Spinal cord (tissue), 10 donors: ENCODE data around the gene IL27RA. TPM values are rescaled to one million over a fixed set of nuclear protein-coding genes. Genes with fewer than 3 reads are reported as not detected.
A peak's percentile ranks its signal among the peaks of the same experiment; 100 is the strongest.
"Not testable (repeated sequence)": the region's sequence is repeated elsewhere in the genome, so short reads cannot be mapped to it uniquely, and the experiment has no call there.

ENCODE experiments used
- DNase-seq, 6 donors: peaks; one replicate each; pipeline versions ENCODE4 v3.0.0 to v3.0.0-alpha.2; 2013 to 2015; ENCODE audit warnings: low spot score in 6 of 6, low read depth in 4 of 6
- H3K27ac ChIP-seq: one replicate; pipeline ENCODE4 v1.5.1; 2013; ENCODE audit warnings: low read depth, low read length, control low read depth
- H3K27me3 ChIP-seq: one replicate; pipeline ENCODE4 v1.6.1; 2013; ENCODE audit warnings: low read length; ENCODE audit not compliant: control insufficient read depth, insufficient read depth
- H3K36me3 ChIP-seq: one replicate; pipeline ENCODE4 v1.6.1; 2013; ENCODE audit warnings: low read length; ENCODE audit not compliant: control insufficient read depth, insufficient read depth
- H3K4me1 ChIP-seq: one replicate; pipeline ENCODE4 v1.6.1; 2013; ENCODE audit warnings: low read length; ENCODE audit not compliant: control insufficient read depth, insufficient read depth
- H3K4me3 ChIP-seq: one replicate; pipeline ENCODE4 v1.5.1; 2013; ENCODE audit warnings: low read depth, low read length, control low read depth
- H3K9me3 ChIP-seq: one replicate; pipeline ENCODE4 v1.6.1; 2013; ENCODE audit warnings: low read length; ENCODE audit not compliant: control insufficient read depth, insufficient read depth
- WGBS: methylation state at CpG from one replicate; pipeline ENCODE4 v1.1.5; 2013; ENCODE audit warnings: missing lambda C conversion rate; ENCODE audit not compliant: insufficient coverage; 5-methylcytosine and 5-hydroxymethylcytosine counted together
- polyA plus RNA-seq, 2 donors: library from polyadenylated mRNA; unstranded; fragments of 120-200 nt; gene quantifications; one replicate each; pipeline ENCODE4 v1.2.1, GENCODE V29; 2013; ENCODE audit not compliant: insufficient read length in 2 of 2
- total RNA-seq, 2 donors: library from RNA; depleted of rRNA in 1 of 2; stranded (reverse); fragments of 120-200 nt in 1 of 2; fragments of >200 nt in 1 of 2; gene quantifications; one replicate each; pipeline versions ENCODE4 v1.2.3 to v1.2.4, GENCODE V29; 2013 to 2014
- donor health status: healthy.

IL27RA gene
- total and polyA plus RNA-seq, 4 donors, result 4.1 to 5.7 (median 5.2) TPM

DNA sequence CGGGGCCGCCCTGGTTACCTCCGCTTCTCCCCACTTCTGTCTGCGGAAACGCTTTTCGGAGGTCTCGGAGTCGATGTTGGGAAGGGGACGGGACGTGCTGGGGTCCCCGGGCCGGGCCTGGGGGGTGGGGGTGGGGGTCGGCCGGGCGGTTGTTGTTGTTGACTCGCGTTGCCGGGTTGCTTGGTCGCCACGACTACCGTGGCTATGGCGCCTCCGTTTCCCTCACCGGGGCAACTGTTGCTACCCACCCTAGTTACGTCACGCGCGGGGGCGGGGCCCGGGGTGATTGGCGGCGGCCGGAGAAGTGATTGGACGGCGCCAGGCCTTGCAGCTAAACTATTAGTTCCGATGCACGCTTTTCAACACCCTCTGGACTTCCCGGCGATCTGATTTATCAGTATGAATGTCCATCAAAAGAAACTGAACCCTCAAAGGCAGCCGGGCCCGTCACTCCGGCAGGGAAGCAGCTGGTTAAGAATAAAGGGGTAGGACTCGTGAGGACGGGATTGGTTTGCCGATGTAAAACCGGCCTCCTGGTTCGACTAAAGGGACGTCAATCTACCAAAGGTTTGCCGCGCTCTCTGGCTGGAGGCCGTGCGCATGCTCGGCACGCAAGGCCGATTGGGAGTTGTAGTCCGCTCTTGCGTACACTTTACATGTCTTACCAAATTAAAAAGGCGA is 25.3 kb upstream of the IL27RA start, which contains the start of gene RFX1:
RFX1 (minus strand) TSS at position 236 of the 681 bp plus-strand sequence. CDS start 12,477 bp downstream, outside the sequence.
- H3K4me3 ChIP-seq, result peak within 1 kb of the TSS; percentile 84
- no peaks in the 10 kb centered on the region for H3K27me3 ChIP-seq
- H3K4me1 ChIP-seq, result peaks cover 28% of the 10 kb centered on the region
- WGBS, result under 1% methylated on average over 55 of the region's 58 CpGs
- H3K27ac ChIP-seq, result peak within 1 kb of the TSS; percentile 99
- H3K9me3 ChIP-seq, result no peaks in the 10 kb centered on the region
- peak; percentile 97 to 100 (median 98) for DNase-seq
- no peaks in the 10 kb centered on the region for H3K36me3 ChIP-seq

DNA sequence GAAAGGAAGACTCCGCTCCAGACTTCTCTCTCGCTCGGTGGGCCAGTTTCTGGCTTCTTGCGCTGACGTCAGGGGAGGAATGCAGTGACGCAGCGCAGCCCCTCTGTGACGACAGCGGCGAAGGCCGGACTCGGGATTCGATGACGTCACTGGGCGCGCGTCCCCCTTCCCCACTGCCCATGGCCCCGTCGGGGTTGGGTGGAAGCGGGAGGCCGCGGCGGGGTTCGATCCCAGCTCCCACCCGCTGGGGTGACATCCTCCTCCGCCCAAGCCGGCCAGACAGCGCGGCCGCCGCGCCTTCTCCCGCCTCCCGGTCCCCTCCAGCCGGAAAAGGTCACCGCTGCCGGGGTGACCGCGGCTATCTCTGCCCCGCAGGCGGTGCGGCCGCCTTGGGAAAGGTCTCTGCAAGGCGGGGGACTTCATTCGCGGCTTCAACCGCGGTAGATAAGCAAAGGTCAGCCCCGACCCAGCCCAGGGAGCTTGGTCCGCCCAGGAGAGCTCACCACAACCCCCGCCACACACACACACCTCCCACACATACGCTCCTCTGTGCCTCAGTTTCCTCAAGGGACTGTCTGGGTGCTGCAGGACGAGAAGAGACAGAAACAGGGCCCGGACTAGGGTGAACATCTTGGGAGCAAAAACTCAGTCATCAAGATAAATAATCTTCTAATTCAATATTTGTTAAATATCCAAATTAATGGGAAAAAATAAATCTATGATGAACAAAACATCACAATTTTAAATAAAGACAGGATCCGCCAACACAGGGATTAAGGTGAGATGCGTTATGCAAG is 24.6 kb upstream of the IL27RA start:
- DNase-seq, result no peak
- under 1% methylated on average over 50 of the region's 56 CpGs for WGBS
- Histone ChIP-seq H3K4me3 (peak overlapping the region; percentile 84), H3K36me3 (no peaks in the 10 kb centered on the region), H3K27ac (peak overlapping the region; percentile 99), H3K4me1 (peaks cover 25% of the 10 kb centered on the region), H3K9me3 (no peaks in the 10 kb centered on the region), H3K27me3 (no peaks in the 10 kb centered on the region)

DNA sequence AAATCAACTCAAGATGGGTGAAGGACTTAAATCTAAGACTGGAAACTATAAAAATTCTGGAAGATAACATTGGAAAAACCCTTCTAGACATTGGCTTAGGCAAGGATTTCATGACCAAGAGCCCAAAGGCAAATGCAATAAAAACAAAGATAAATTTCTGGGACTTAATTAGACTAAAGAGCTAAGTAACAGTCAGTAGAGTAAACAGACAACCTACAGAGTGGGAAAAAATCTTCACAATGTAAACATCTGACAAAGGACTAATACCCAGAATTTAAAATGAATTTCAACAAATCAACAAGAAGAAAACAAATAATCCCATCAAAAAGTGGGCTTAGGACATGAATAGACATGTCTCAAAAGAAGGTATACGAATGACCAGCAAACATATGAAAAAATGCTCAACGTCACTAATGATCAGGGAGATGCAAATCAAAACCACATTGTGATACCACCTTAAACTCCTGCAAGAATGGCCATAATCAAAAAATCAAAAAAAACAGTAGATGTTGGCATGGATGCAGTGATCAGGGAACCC is 19.1 kb upstream of the IL27RA start:
- Histone ChIP-seq H3K4me3 (no peak overlapping the region), H3K4me1 (no peaks in the 10 kb centered on the region), H3K9me3 (no peaks in the 10 kb centered on the region), H3K27ac (no peak overlapping the region), H3K27me3 (no peaks in the 10 kb centered on the region), H3K36me3 (no peaks in the 10 kb centered on the region)
- no peak for DNase-seq
- no CpG with 5 or more reads among the region's 2 CpGs for WGBS

DNA sequence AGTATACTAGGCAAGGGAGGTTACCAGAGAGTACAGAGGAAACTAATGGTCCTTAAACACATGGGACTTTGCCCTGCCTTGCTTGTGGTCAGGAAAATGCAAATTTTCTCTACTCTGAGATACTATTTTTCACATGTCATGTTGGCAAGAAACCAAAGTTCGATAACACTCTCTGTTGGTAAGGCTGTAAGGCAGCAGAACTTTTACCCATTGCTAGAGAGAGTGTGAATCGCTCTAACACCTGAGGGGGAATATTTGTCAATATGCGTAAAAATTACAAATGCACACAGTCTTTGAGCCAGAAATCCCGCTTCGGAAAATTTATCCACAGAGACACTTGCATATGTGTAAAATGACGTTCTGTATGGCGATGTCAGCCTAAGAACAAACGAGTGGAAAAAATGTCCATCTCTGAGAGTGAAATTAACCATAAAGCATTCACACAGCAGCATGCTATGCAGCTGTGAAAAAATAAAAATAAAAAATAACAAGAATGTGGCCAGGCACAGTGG is 16.0 kb upstream of the IL27RA start:
- Histone ChIP-seq H3K36me3 (no peaks in the 10 kb centered on the region), H3K27ac (no peak overlapping the region), H3K4me1 (no peaks in the 10 kb centered on the region), H3K9me3 (no peaks in the 10 kb centered on the region), H3K4me3 (no peak overlapping the region), H3K27me3 (no peaks in the 10 kb centered on the region)
- WGBS, result 20% methylated on average over 1 of the region's 8 CpGs
- no peak for DNase-seq

DNA sequence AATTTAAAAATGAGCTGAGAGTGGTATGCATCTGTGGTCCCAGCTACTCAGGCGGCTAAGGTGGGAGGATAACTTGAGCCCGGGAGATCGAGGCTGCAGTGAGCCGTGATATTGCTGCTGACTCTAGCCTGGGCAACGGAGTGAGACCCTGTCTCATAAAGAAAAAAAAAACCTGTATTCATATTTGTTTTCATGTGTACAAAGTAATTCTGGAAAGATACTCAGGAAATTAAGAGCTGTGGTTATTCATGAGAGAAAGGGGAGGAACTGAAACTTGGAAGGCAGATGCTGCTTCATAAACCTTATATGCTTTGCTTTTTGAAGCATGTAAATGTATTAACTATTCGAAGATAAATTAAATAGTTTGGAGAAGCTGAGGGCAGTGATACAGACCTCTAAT is 12.5 kb upstream of the IL27RA start:
- H3K36me3 ChIP-seq, result no peaks in the 10 kb centered on the region
- WGBS, result no CpG with 5 or more reads among the region's 6 CpGs
- no peak overlapping the region for H3K4me3 ChIP-seq
- no peak overlapping the region for H3K27ac ChIP-seq
- H3K27me3 ChIP-seq, result no peaks in the 10 kb centered on the region
- peaks cover 3% of the 10 kb centered on the region for H3K4me1 ChIP-seq
- H3K9me3 ChIP-seq, result no peaks in the 10 kb centered on the region
- DNase-seq, result no peak

DNA sequence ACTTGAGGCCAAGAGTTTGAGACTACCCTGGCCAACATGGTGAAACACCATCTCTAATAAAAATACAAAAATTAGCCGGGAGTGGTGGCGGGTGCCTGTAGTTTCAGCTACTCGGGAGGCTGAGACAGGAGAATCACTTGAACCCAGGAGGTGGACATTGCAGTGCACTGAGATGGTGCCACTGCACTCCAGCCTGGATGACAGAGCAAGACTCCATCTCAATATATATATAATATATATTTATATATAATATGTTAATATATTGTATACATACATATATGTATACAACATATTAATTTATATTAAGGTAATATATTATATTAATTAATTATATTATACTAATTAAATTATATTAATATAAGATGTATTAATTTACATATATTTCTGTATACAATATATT is 11.8 kb upstream of the IL27RA start:
- not testable (repeated sequence) for H3K27ac ChIP-seq, H3K27me3 ChIP-seq, DNase-seq, H3K4me1 ChIP-seq, H3K9me3 ChIP-seq, H3K4me3 ChIP-seq, H3K36me3 ChIP-seq
- no CpG with 5 or more reads among the region's 3 CpGs for WGBS

DNA sequence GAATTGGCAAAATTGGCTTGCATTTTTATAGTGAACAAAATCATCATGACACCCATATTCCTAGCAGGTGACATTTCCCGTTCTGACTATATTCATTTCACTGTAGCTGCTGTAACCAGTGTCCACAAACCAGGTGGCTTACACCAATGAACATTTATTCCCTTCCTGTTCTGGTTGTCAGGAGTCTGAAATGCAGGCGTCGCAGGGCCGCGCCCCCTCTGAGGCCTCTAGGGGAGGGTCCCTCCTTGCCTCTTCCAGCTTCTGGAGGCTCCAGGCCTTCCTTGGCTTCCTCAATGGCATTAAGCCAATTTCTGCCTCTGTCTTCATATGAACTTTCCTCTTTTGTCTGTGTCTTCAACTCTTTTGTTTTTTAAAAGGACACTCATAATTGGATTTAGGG is 10.1 kb upstream of the IL27RA start:
- WGBS, result 80% methylated on average over 4 of the region's 5 CpGs
- Histone ChIP-seq H3K27me3 (no peaks in the 10 kb centered on the region), H3K36me3 (no peaks in the 10 kb centered on the region), H3K4me3 (no peak overlapping the region), H3K4me1 (peaks cover 3% of the 10 kb centered on the region), H3K9me3 (no peaks in the 10 kb centered on the region), H3K27ac (no peak overlapping the region)
- DNase-seq, result peak in 1 of 6 donors; percentile 26

DNA sequence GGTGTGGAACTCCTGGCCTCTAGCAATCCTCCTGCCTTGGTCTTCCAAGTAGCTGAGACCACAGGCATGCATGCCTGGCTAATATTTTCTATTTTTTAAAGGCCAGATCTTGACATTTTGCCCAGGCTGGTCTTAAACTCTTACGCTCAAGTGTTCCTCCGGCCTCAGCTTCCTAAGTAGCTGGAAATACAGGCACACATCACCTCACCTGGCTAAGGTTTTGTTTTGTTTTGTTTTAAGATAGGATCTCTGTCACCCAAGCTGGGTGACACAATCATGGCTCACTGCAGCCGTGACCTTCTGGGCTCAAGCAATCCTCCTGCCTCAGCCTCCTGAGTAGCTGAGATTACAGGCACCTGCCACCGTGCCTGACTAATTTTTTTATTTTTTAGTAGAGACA is 9.1 kb upstream of the IL27RA start:
- Histone ChIP-seq H3K36me3 (no peaks in the 10 kb centered on the region), H3K4me1 (peaks cover 3% of the 10 kb centered on the region), H3K4me3 (no peak overlapping the region), H3K9me3 (no peaks in the 10 kb centered on the region), H3K27ac (no peak overlapping the region), H3K27me3 (no peaks in the 10 kb centered on the region)
- DNase-seq, result no peak
- 91% methylated on average over 3 of the region's 4 CpGs for WGBS

DNA sequence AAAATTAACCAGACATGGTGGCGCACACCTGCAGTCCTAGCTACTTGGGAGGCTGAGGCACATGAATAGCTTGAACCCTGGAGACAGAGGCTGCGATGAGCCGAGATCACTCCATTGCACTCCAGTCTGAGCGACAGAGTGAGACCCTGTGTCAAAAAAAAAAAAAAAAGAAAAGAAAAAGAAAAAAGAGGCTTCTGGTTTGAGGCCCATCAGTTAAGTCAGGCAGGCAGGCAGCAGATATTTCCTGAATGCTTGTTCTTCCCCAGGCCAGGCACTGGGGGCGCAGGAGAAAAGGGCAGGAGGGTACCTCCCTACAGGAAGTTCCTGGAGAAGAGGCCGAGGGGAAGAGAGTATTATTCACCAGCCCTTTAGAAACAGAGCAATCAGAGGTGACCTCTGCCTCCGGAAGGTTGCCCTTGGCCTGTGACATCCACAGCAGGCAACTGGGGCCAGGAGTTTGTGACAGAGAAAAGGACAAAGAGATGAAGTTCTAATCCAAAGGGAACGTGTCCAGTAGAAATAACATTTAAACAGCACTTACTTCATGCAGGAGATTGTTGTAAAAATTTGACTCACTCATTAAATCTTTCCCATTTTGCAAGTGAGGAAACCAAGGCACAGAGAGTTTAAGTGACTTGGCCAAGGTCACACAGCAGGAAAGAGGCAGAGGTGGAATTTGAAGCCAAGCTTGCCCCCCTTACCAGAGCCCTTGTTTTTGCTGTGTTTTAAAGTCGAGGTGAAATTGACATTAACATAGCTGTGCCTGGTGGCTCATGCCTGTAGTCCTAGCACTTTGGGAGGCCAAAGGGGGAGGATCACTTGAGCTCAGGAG is 7.9 kb upstream of the IL27RA start:
- 59% methylated on average over 6 of the region's 9 CpGs for WGBS

More for the DNA sequence above, 7.9 kb upstream of the IL27RA start:
- Histone ChIP-seq H3K36me3 (no peaks in the 10 kb centered on the region), H3K27ac (no peak overlapping the region), H3K4me1 (peaks cover 3% of the 10 kb centered on the region), H3K27me3 (peaks cover 4% of the 10 kb centered on the region), H3K9me3 (no peaks in the 10 kb centered on the region), H3K4me3 (no peak overlapping the region)
- peak in 1 of 6 donors; percentile 25 for DNase-seq
